CD14-positive monocyte (primary cell): ENCODE results near the gene KIDINS220. TPM values are rescaled to one million over a fixed set of nuclear protein-coding genes. Genes with fewer than 3 reads are reported as not detected.

ENCODE experiments used
- DNase-seq, 3 donors: peaks; one replicate each; pipeline ENCODE4 v3.0.0-alpha.2; 2011 to 2022
- H2AFZ ChIP-seq: 2 replicates; pipeline ENCODE4 v1.6.0; 2012; ENCODE audit warnings: mild to moderate bottlenecking, low read depth, low read length, inconsistent platforms; ENCODE audit not compliant: insufficient read depth, poor library complexity, severe bottlenecking
- H3K27ac ChIP-seq, 2 donors: 1 replicate in 1 of 2; 2 replicates in 1 of 2; pipeline ENCODE4 v1.5.1; 2012 to 2013; ENCODE audit warnings: low read length in 2 of 2, control low read depth in 1 of 2, inconsistent platforms in 1 of 2, low read depth in 1 of 2, mild to moderate bottlenecking in 1 of 2
- H3K27me3 ChIP-seq, 2 donors: one replicate each; pipeline versions ENCODE4 v1.6.0 to v1.6.1; 2011 to 2013; ENCODE audit warnings: low read length in 2 of 2; ENCODE audit not compliant: control insufficient read depth in 2 of 2, insufficient read depth in 2 of 2
- H3K36me3 ChIP-seq, 2 donors: replicated peaks in 1 of 2; 1 replicate in 1 of 2; 2 replicates in 1 of 2; pipeline versions ENCODE4 v1.5.1 to v1.6.1; 2012 to 2013; ENCODE audit warnings: low read length in 2 of 2, control low read depth in 1 of 2, inconsistent platforms in 1 of 2, mild to moderate bottlenecking in 1 of 2; ENCODE audit not compliant: insufficient read depth in 2 of 2, control insufficient read depth in 1 of 2
- H3K4me1 ChIP-seq, 2 donors: 1 replicate in 1 of 2; 2 replicates in 1 of 2; pipeline versions ENCODE4 v1.5.1 to v1.6.1; 2012 to 2013; ENCODE audit warnings: low read length in 2 of 2, control low read depth in 1 of 2, inconsistent platforms in 1 of 2, mild to moderate bottlenecking in 1 of 2, moderate library complexity in 1 of 2; ENCODE audit not compliant: insufficient read depth in 2 of 2, control insufficient read depth in 1 of 2
- H3K4me2 ChIP-seq: replicated peaks from 2 replicates; pipeline ENCODE3; 2012; ENCODE audit warnings: low read length, moderate library complexity, mild to moderate bottlenecking; ENCODE audit not compliant: poor library complexity, severe bottlenecking; ENCODE audit errors: extremely low read depth
- H3K4me3 ChIP-seq, 3 experiments: fragments of 200-600 bp in 1 of 3; sonication (generic) in 1 of 3; replicated peaks in 1 of 3; 1 replicate in 2 of 3; 2 replicates in 1 of 3; pipeline ENCODE4 v1.5.1; 2011 to 2013; ENCODE audit warnings: low read length in 3 of 3, mild to moderate bottlenecking in 3 of 3, control low read depth in 2 of 3, low read depth in 2 of 3, inconsistent platforms in 1 of 3, moderate library complexity in 1 of 3
- H3K79me2 ChIP-seq: 2 replicates; pipeline ENCODE4 v1.6.0; 2012; ENCODE audit warnings: mild to moderate bottlenecking, control low read depth, inconsistent platforms, low read length, moderate library complexity; ENCODE audit not compliant: insufficient read depth
- H3K9ac ChIP-seq: 2 replicates; pipeline ENCODE4 v1.6.0; 2017; ENCODE audit warnings: low read length, mild to moderate bottlenecking; ENCODE audit not compliant: insufficient read depth, poor library complexity, severe bottlenecking
- H3K9me3 ChIP-seq, 2 donors: replicated peaks in 1 of 2; 1 replicate in 1 of 2; 2 replicates in 1 of 2; pipeline versions ENCODE4 v1.5.1 to v1.6.1; 2012 to 2013; ENCODE audit warnings: low read length in 2 of 2, control low read depth in 1 of 2; ENCODE audit not compliant: control insufficient read depth in 1 of 2, insufficient read depth in 1 of 2
- H4K20me1 ChIP-seq: 2 replicates; pipeline ENCODE4 v1.6.0; 2012; ENCODE audit warnings: mild to moderate bottlenecking, low read length, control low read depth, moderate library complexity; ENCODE audit not compliant: insufficient read depth
- H3K27ac Mint-ChIP-seq, 7 donors: one replicate each; pipeline ENCODE4 v1.8.0; 2020; ENCODE audit warnings: mild to moderate bottlenecking in 7 of 7, mixed read lengths in 7 of 7, moderate library complexity in 6 of 7, inconsistent platforms in 2 of 7
- H3K27me3 Mint-ChIP-seq, 3 donors: one replicate each; pipeline ENCODE4 v1.8.0; 2021 to 2022; ENCODE audit warnings: low read depth in 3 of 3, mild to moderate bottlenecking in 3 of 3, mixed read lengths in 3 of 3, moderate library complexity in 3 of 3, inconsistent platforms in 1 of 3
- H3K36me3 Mint-ChIP-seq, 2 donors: one replicate each; pipeline ENCODE4 v1.8.0; 2020; ENCODE audit warnings: mixed read lengths in 2 of 2, inconsistent platforms in 1 of 2, mild to moderate bottlenecking in 1 of 2
- H3K4me1 Mint-ChIP-seq: one replicate; pipeline ENCODE4 v1.8.0; 2020; ENCODE audit warnings: mild to moderate bottlenecking, mixed read lengths
- H3K4me3 Mint-ChIP-seq, 2 donors: one replicate each; pipeline ENCODE4 v1.8.0; 2020; ENCODE audit warnings: mild to moderate bottlenecking in 2 of 2, mixed read lengths in 2 of 2, moderate library complexity in 1 of 2
- H3K9me3 Mint-ChIP-seq, 7 donors: one replicate each; pipeline ENCODE4 v1.8.0; 2020 to 2022; ENCODE audit warnings: mixed read lengths in 7 of 7, mild to moderate bottlenecking in 6 of 7, moderate library complexity in 6 of 7, inconsistent platforms in 2 of 7
- WGBS: methylation state at CpG from one replicate; pipeline ENCODE4 v1.1.5; 2013; ENCODE audit warnings: missing lambda C conversion rate; ENCODE audit not compliant: insufficient coverage; 5-methylcytosine and 5-hydroxymethylcytosine counted together
- intact Hi-C, 2 donors: fragments of 100-400 bp; cut with micrococcal nuclease; formaldehyde crosslinking; loops; one replicate each; pipeline versions ENCODE4 v1.15.0 to v1.15.1; 2023
- polyA plus RNA-seq, 3 donors: library from polyadenylated mRNA; depleted of rRNA in 1 of 3; unstranded in 2 of 3; stranded (reverse) in 1 of 3; fragments of 300-500 nt in 2 of 3; fragments of >200 nt in 1 of 3; fragmentation: Illumina TruSeq in 2 of 3; gene quantifications; 1 replicate in 2 of 3; 2 replicates in 1 of 3; pipeline ENCODE4 v1.2.3, GENCODE V29; 2012 to 2021
- TF ChIP-seq, protein P1 (sequence below): fragments of 200-600 bp; IDR thresholded peaks from one replicate; pipeline ENCODE4 v1.8.0; 2022; ENCODE audit warnings: antibody characterized with exemption, mild to moderate bottlenecking

The KIDINS220 gene
- polyA plus RNA-seq, 3 donors: 12.1 to 26.7 (median 26.3) TPM

DNA sequence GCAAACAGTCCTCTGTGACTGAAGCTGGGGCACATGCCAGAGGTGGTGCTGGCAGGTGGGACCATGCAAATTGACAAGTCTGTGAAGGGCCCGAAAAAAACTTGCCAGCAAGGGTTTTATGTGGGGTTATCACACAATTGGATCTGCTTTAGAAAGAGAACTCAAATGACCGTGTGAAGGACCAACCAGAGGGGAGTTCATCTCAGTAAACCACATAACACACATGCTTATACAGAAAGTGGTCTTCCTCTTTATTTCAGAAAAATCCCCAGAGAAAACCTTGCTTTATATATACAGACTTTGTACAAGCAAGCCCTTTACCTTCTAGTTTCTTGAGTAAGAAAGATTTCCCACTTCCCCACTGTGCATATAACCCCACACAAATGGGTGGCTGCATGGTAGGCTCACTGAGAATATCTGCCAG, 46.7 kb downstream of the KIDINS220 start:
- intact Hi-C loops: no loop called here
- no peaks in the 10 kb centered on the region for H3K27me3 Mint-ChIP-seq
- Histone ChIP-seq H3K27ac (no peak overlapping the region), H3K79me2 (no peaks in the 10 kb centered on the region), H3K4me1 (no peaks in the 10 kb centered on the region), H3K4me3 (no peak overlapping the region), H3K36me3 (peaks cover 97% of the 10 kb centered on the region in 2 donors), H3K9ac (no peak overlapping the region), H3K4me2 (no peak overlapping the region), H3K27me3 (no peaks in the 10 kb centered on the region), H2AFZ (no peak overlapping the region), H3K9me3 (no peaks in the 10 kb centered on the region), H4K20me1 (no peaks in the 10 kb centered on the region)
- no peak for DNase-seq
- TF ChIP-seq, protein P1, sequence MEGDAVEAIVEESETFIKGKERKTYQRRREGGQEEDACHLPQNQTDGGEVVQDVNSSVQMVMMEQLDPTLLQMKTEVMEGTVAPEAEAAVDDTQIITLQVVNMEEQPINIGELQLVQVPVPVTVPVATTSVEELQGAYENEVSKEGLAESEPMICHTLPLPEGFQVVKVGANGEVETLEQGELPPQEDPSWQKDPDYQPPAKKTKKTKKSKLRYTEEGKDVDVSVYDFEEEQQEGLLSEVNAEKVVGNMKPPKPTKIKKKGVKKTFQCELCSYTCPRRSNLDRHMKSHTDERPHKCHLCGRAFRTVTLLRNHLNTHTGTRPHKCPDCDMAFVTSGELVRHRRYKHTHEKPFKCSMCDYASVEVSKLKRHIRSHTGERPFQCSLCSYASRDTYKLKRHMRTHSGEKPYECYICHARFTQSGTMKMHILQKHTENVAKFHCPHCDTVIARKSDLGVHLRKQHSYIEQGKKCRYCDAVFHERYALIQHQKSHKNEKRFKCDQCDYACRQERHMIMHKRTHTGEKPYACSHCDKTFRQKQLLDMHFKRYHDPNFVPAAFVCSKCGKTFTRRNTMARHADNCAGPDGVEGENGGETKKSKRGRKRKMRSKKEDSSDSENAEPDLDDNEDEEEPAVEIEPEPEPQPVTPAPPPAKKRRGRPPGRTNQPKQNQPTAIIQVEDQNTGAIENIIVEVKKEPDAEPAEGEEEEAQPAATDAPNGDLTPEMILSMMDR: no peak
- H3K4me1 Mint-ChIP-seq: peaks cover 3% of the 10 kb centered on the region
- peaks cover 74 to 89% of the 10 kb centered on the region in 2 donors for H3K36me3 Mint-ChIP-seq
- 86% methylated on average over 1 of the region's 2 CpGs for WGBS
- H3K4me3 Mint-ChIP-seq: no peak overlapping the region
- H3K9me3 Mint-ChIP-seq: no peaks in the 10 kb centered on the region
- H3K27ac Mint-ChIP-seq: no peak overlapping the region

DNA sequence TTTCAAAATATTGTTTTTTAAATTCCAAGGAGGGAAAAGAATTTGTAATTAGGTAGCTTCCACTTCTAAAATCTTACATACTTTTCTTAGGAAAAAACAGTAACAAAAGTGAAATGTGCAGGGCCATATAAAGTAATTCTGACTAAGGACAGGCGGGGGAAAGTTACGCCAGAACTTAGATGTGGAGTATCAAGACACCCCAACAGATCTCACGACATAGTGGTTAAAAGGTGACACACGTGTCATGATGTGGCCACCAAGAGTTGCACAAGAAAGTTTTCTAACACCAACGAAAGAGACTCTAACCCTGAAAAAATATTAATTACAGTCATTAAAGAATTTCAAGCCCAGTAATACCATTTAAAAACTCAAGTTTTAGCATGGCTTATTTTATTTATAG, 51.0 kb downstream of the KIDINS220 start:
- intact Hi-C loops: no loop called here
- no peak for DNase-seq
- no peak overlapping the region for H3K4me2 ChIP-seq
- H4K20me1 ChIP-seq: peaks cover 25% of the 10 kb centered on the region
- peaks cover 6% of the 10 kb centered on the region for H3K79me2 ChIP-seq
- Mint-ChIP-seq H3K27ac (peak overlapping the region in 1 of 7 donors; percentile 28), H3K4me3 (no peak overlapping the region), H3K36me3 (peaks cover 79 to 89% of the 10 kb centered on the region in 2 donors), H3K4me1 (no peaks in the 10 kb centered on the region), H3K27me3 (peaks cover 0 to 1% (median 0%) of the 10 kb centered on the region in 3 donors), H3K9me3 (no peaks in the 10 kb centered on the region)
- H3K27ac ChIP-seq: no peak overlapping the region
- no peak overlapping the region for H2AFZ ChIP-seq
- no peaks in the 10 kb centered on the region for H3K4me1 ChIP-seq
- WGBS: no CpG with 5 or more reads among the region's 5 CpGs
- peaks cover 82 to 97% of the 10 kb centered on the region in 2 donors for H3K36me3 ChIP-seq
- H3K4me3 ChIP-seq: no peak overlapping the region
- H3K27me3 ChIP-seq: no peaks in the 10 kb centered on the region
- H3K9me3 ChIP-seq: no peaks in the 10 kb centered on the region
- TF ChIP-seq, protein P1: no peak
- H3K9ac ChIP-seq: no peak overlapping the region
